PFSK-1 (cell line): Measurements from ENCODE around the gene UNC5B. TPM values are rescaled to one million over a fixed set of nuclear protein-coding genes. Genes with fewer than 3 reads are reported as not detected.

Experiments
- FOXP2 ChIP-seq: optimal IDR thresholded peaks from 2 replicates; pipeline ENCODE3; 2011; ENCODE audit warnings: borderline replicate concordance, control low read depth, inconsistent platforms; ENCODE audit not compliant: insufficient read depth; ENCODE audit errors: extremely low read length, extremely low read depth
- POLR2AphosphoS5 ChIP-seq: IDR thresholded peaks from 2 replicates; pipeline ENCODE4 v1.6.1; 2012; ENCODE audit warnings: low read depth, mild to moderate bottlenecking, control low read depth, low read length, moderate library complexity
- REST ChIP-seq, 2 experiments: IDR thresholded peaks; 2 replicates each; pipeline versions ENCODE4 v1.6.1 to v1.8.0; 2011 to 2012; ENCODE audit warnings: low read depth in 2 of 2, low read length in 2 of 2, control low read depth in 1 of 2, inconsistent platforms in 1 of 2, mild to moderate bottlenecking in 1 of 2, moderate library complexity in 1 of 2; ENCODE audit not compliant: insufficient read depth in 1 of 2
- SIN3A ChIP-seq: IDR thresholded peaks from 2 replicates; pipeline ENCODE4 v1.6.1; 2012; ENCODE audit warnings: mild to moderate bottlenecking, low read length, moderate library complexity, borderline replicate concordance; ENCODE audit not compliant: insufficient read depth
- TAF1 ChIP-seq: IDR thresholded peaks from 2 replicates; pipeline ENCODE4 v1.6.1; 2012; ENCODE audit warnings: low read length, control low read depth, borderline replicate concordance; ENCODE audit not compliant: insufficient read depth
- polyA plus RNA-seq: library from polyadenylated mRNA; unstranded; fragments of >200 nt; gene quantifications from one replicate; pipeline ENCODE4 v1.2.1, GENCODE V29; 2012; ENCODE audit warnings: low read depth, missing spikeins; ENCODE audit not compliant: insufficient read length

Gene UNC5B
- 175 TPM for polyA plus RNA-seq

GRCh38 chr10:71212318-71213126 lies at the start of gene UNC5B:
TSS of gene UNC5B (plus strand) at chr10:71212570. CDS start at chr10:71212986, 416 bp downstream.
- no peak for TF ChIP-seq FOXP2
- peak; percentile 77 for TF ChIP-seq POLR2AphosphoS5
- TF ChIP-seq REST (IDR thresholded peaks at IDR 0.05; ENCODE audit: insufficient read depth in 1 of 2, low read depth in 2 of 2, low read length in 2 of 2) = 0 out of 4 replicates have a peak, but pooled peaks have one; percentile 9 to 50
- 0 out of 2 replicates have a peak, but pooled peaks have one; percentile 48 for TF ChIP-seq SIN3A
- peak; percentile 86 for TF ChIP-seq TAF1

- TF ChIP-seq FOXP2 (no peak), SIN3A (no peak), TAF1 (no peak), POLR2AphosphoS5 (no peak), REST (IDR thresholded peaks at IDR 0.05; ENCODE audit: insufficient read depth in 1 of 2, low read depth in 2 of 2, low read length in 2 of 2) (no peak)
Measured at GRCh38 chr10:71173466-71173865, 38.9 kb upstream of the UNC5B start.

GRCh38 chr10:71176661-71177060 lies 35.7 kb upstream of the UNC5B start:
- TF ChIP-seq FOXP2 (no peak), TAF1 (no peak), POLR2AphosphoS5 (no peak), REST (IDR thresholded peaks at IDR 0.05; ENCODE audit: insufficient read depth in 1 of 2, low read depth in 2 of 2, low read length in 2 of 2) (no peak), SIN3A (no peak)

GRCh38 chr10:71177651-71178199 lies 34.6 kb upstream of the UNC5B start:
- TF ChIP-seq POLR2AphosphoS5 = no peak
- no peak for TF ChIP-seq FOXP2
- no peak for TF ChIP-seq REST (IDR thresholded peaks at IDR 0.05; ENCODE audit: insufficient read depth in 1 of 2, low read depth in 2 of 2, low read length in 2 of 2)
- no peak for TF ChIP-seq SIN3A
- no peak for TF ChIP-seq TAF1

GRCh38 chr10:71178880-71179279 lies 33.5 kb upstream of the UNC5B start:
- no peak for TF ChIP-seq REST (IDR thresholded peaks at IDR 0.05; ENCODE audit: insufficient read depth in 1 of 2, low read depth in 2 of 2, low read length in 2 of 2)
- TF ChIP-seq SIN3A = no peak
- TF ChIP-seq TAF1 = no peak
- TF ChIP-seq FOXP2 = no peak
- TF ChIP-seq POLR2AphosphoS5 = no peak
